Activated gamma-delta T cell treated with anti-CD3 and anti-CD28 coated beads, Interleukin-2, amount 50 U/mL, for 16 hours (primary cell): ENCODE results near the gene DYRK1A.

Experiments
- DNase-seq: peaks from one replicate; pipeline ENCODE4 v3.0.0-alpha.2; 2020; ENCODE audit warnings: low read depth

DYRK1A gene

GRCh38 chr21:37450445-37450941 is 83.9 kb downstream of the DYRK1A start:
- DNase-seq: no peak

- no peak for DNase-seq
These were observed 84.9 kb downstream of the DYRK1A start for GRCh38 chr21:37451446-37451845.

GRCh38 chr21:37452227-37452626 is 85.7 kb downstream of the DYRK1A start:
- no peak for DNase-seq

DNA sequence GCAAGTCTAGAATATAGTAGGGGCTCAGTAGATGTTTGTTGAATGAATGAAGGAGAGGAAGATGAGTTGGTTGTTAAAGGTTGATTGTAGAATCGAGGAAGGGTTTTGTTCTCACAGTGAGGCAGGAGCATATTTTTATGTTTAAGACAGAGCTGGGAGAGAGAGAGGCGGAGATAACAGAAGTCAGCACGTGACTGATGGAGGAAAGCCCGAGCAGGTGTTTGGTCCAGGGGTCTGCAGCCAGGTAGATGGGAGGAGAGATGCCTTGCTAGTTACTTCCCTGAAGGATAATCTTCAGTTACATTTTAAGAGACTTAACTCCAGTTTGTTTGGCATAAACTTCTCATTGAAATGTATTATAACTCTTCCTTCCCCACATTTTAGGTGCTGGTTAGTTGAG is 86.8 kb downstream of the DYRK1A start:
- no peak for DNase-seq

DNA sequence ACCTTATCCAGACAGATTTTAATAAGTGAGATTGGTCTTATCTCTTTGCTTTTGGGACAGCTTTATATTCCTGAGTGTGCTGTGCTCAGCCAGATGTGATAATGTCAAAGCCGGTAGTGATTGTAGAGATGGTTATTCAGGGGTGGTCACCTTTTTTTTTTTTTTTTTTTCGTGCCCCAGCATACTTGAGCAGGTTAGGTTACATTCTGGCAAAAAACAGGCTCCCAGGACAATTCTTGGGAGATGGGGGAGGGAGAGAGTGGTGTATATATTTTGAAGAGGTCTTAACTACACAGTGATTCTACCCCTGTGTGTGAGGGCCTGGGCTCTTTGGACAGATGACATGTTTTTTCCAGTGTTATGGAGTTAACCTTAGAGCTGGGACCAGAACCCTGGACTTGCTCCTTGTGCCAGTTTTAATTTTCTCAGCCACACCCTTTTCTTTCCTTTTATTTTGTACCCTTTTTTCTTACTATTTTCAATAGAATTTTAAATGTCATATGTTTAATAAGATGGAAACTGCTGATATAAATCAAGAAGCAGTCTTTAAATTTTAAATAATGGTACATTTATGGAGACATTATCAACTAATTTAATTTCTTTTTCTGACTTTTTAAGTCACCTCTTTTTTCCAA is 88.4 kb downstream of the DYRK1A start:
- DNase-seq: no peak

DNA sequence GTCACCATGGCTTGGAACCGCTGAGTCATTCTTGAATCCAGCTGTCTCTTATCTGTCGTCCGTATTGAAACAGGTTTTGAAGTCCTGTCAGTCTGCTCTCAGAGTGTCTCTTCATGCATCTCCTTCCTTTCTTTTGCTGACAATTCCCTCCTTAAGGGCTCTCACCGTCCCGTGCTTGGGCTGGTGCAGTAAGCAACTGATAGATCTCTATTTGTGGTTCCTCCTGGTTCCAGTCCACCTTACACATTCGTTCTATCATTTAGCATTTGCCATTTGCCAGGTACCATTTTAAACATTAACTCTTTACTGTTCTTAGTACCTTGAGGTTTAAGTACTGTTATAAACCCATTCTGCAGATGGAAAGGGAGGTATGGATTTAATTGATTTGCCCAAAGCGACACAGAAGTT is 88.9 kb downstream of the DYRK1A start:
- DNase-seq: no peak

GRCh38 chr21:37458669-37459276 is 92.2 kb downstream of the DYRK1A start:
- no peak for DNase-seq

DNA sequence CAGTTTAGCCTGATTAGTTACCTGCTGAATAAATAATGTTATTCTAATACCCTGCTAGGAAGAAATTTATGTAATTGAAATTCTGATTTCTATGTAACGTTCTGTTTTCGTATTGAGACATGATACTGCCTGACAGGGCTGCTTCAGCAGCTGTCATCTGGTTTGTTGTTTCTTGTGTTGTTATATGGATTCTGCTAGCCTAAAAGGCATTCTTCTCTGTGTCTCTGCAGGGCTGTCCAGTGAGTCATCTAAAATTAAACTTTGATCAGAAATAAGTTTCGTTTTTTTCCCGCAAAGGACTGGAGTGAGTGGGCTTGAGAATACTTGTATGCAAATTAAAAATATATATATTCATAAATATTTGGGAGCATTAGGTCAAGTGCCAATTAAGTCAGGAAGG is 93.0 kb downstream of the DYRK1A start:
- DNase-seq: no peak

GRCh38 chr21:37460196-37460595 is 93.6 kb downstream of the DYRK1A start:
- no peak for DNase-seq

GRCh38 chr21:37461479-37461878 is 94.9 kb downstream of the DYRK1A start:
- DNase-seq: no peak

DNA sequence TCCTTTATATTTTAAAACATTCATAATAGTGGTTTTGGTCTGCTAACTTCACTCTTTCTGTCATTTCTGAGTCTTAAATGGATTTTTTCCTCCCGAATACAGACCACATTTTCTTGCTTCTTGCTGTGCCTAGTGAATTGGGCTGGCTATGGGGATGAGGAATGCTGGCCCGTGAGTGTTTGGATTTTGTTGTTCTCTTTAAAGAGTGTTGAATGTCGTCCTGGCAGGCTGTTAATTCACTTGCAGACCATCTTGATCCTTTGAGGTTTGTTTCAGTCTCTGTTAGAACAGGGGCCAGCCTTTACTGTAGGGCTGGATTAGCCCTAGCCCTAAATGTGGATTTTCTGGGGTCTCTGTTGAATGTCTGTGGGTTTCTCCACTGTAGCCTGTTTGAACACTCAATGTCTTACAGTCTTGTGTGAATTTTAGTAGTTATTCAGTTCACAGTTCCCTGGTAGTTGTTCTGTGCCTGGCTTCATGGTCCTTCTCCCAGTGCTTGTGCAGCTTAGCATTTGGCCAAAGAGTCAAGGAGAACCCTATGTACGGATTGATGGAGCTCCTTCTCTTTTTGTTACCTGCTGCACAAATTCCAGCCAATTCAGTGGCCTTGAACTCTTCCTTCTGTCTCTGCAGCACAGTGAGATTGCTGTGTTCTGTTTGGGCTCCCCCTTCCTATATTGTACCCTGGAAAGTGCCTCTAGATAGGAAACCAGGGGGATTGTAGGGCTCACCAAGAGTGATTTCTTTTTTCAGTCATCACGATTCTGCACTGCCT is 95.7 kb downstream of the DYRK1A start:
- DNase-seq: no peak

DNA sequence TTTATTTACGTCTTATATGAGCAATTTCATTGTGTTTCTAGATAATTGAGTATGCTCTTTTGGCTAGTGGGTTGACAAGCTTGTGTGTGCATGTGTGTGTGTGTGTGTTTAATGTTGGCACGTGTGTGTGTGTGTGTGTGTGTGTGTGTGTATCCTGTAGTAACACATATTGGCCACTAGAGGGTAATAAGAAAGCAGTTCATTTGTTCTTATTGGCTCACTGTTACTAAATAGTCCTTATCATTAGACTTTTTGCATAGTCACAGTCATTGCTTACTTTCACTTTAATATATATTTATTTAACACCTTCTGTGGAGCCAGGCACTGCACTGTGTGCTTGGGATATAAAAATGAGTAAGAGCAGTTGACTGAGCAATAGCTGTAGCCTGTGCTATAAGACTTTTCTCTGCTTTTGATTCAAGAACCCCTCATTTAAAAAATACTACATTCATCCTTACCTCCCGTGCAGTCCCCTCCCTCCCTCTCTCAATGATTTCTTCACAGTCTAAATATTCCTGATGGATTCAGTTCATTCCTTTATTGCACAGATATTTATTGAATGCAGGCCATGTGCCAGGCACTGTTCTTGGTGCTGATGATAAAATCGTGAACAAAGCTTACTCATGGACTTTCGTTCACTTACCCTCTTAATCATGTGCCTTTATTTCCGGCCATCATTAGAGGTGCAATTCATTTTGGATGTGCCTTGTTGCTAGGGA is 96.7 kb downstream of the DYRK1A start:
- DNase-seq: no peak

DNA sequence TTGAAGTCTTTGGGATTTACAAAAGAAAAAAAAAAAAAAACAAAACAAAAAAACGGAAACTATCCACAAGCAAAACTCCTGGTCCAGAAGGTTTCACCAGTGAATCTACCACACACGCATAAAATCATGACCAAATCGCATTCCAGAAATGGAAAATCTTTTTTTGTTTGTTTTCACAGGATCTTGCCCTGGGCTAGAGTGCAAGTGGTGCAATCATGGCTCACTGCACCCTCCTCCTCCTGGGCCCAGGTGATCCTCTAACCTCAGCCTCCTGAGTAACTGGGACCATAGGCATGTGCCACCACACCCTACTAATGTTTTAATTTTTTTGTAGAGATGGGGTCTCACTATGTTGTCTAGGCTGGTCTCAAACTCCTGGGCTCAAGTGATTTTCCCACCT is 100.5 kb downstream of the DYRK1A start:
- no peak for DNase-seq

GRCh38 chr21:37468909-37469308 is 102.3 kb downstream of the DYRK1A start:
- DNase-seq: no peak

GRCh38 chr21:37469441-37469840 is 102.9 kb downstream of the DYRK1A start:
- no peak for DNase-seq

- no peak for DNase-seq
These were observed 106.0 kb downstream of the DYRK1A start for GRCh38 chr21:37472581-37472980.

GRCh38 chr21:37473491-37473890 is 106.9 kb downstream of the DYRK1A start:
- DNase-seq: no peak

DNA sequence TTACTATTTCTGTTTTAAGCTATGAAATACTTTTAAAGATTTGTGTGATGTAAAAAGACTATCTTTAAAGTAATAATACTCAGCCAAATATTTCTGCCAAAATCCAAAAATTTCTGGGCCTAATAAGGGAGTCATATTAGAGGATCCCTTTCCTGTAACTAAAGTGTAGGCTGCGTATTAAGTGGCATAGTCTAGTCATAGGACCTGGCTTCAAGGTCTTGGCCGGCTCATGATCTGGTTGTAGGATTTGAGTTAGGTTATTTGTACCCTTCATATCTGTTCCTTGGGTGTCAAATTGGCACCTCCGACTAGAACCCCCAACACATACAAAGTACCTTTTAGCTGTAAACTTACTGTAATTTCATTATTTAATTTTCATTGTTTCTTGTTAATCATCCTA is 107.8 kb downstream of the DYRK1A start:
- DNase-seq: no peak

DNA sequence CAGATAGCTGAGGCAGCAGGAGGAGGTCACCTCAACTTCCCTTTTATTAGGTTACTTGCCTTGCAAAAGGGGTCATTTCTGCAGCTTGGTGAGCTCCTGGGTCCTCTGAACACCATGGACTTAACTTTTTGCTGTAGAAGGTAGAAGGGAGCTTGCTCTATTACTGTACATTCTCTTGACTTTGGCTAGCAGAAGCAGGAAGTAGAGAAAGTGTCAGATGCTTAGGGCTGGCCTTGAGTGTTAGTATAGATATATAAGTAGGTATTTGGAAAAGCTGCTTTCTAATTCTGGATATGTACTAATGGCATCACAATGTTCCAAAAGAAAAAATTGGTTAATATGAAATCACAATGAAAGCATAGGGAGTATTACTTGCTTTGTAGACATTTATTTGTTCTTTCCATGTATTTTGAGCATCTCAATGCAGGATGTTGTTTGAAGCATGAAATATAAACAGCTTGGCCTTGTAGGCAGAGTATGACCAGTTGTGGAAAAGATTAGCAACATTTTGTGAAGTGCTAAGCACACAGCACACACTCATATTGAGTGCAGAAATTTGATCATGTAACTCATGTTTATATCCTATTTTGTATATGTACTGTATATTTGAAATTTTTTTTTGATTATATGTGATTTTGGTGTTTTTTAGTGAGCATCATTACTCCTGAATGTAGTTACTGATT is 108.8 kb downstream of the DYRK1A start:
- no peak for DNase-seq

- no peak for DNase-seq
These were observed 112.2 kb downstream of the DYRK1A start for GRCh38 chr21:37478794-37479193.

DNA sequence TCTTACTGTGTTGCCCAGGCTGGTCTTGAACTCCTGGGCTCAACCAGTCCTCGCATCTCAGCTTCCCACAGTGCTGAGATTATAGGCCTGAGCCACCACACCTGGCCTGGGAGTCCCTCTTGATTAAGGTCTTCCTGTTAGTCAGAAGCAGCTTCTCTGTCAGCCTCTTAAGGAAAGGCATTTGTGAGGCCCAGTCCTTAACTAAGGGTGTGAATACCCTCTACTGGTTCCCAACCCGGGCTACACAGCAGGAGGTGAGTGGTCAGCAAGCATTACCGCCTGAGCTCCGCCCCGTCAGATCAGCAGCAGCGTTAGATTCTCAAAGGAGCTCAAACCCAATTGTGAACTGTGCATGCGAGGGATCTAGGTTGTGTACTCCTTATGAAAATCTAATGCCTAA is 117.2 kb downstream of the DYRK1A start:
- DNase-seq: no peak
